NT2/D1 (cell line): ENCODE measurements around the gene AGT.

Experiments used
- SUZ12 ChIP-seq: IDR thresholded peaks from 2 replicates; pipeline ENCODE4 v1.6.1; 2011; ENCODE audit not compliant: insufficient read length, insufficient read depth; ENCODE audit errors: extremely low read depth
- YY1 ChIP-seq: IDR thresholded peaks from 2 replicates; pipeline ENCODE4 v1.6.1; 2011; ENCODE audit not compliant: insufficient read length, insufficient read depth
- ZNF274 ChIP-seq: IDR thresholded peaks from 2 replicates; pipeline ENCODE4 v1.6.1; 2011; ENCODE audit warnings: mild to moderate bottlenecking, low read depth, low read length

DNA sequence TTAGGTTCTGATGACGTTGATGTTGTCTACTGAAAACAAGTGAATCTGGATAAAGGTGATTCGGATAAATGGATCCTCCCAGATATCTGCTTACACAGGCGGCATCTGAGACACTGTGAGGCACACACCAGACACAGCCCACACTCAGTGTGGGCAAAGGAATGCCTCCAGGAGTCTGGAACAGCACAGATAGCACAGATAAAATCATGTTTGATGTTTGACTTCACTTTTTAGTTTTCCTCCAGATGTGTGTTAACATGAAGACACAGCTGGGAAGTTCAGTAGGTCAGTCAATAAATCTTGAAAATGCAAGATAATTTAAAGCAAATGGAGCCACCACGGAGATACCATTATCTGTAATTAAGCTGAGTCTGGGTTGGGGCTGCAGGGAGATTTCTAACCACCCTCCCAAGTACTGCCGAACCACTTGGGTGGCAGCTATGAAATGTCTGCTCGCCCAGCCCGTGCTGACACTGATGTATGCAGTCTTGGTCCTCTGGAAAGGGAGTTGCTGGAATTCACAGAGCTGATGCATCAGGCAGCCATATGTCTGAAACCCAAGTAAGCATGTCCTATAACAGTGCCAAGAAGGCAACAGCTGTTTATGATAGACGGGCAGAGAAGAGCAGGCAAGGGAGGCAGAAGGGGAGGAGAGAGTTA, 44.9 kb upstream of the AGT start:
- TF ChIP-seq YY1 (no peak), ZNF274 (no peak), SUZ12 (no peak)
